Activated CD8-positive, alpha-beta memory T cell treated with anti-CD3 and anti-CD28 coated beads for 4 hours (primary cell): ENCODE measurements around the gene TSHR.
"Not testable (repeated sequence)": the region's sequence is repeated elsewhere in the genome, so short reads cannot be mapped to it uniquely, and the experiment has no call there.

Experiments used
- DNase-seq, 2 donors: peaks; one replicate each; pipeline ENCODE4 v3.0.0-alpha.2; 2020; ENCODE audit warnings: low read depth in 2 of 2

The TSHR gene

DNA sequence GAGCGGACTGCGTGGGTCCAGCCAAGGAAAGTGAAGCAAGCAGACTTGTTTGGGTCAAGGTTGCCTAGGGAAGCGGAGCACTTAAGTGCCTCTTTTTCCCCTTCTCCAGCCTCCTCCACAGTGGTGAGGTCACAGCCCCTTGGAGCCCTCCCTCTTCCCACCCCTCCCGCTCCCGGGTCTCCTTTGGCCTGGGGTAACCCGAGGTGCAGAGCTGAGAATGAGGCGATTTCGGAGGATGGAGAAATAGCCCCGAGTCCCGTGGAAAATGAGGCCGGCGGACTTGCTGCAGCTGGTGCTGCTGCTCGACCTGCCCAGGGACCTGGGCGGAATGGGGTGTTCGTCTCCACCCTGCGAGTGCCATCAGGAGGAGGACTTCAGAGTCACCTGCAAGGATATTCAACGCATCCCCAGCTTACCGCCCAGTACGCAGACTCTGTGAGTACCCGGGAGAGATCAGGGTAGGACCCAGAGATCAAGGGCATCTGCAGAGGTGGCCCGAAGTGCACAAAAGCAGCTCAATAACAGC, at the start of gene TSHR:
TSHR (plus strand) TSS at position 206 of the 526 bp plus-strand sequence; CDS start at position 266, 60 bp downstream.
- DNase-seq = no peak

DNA sequence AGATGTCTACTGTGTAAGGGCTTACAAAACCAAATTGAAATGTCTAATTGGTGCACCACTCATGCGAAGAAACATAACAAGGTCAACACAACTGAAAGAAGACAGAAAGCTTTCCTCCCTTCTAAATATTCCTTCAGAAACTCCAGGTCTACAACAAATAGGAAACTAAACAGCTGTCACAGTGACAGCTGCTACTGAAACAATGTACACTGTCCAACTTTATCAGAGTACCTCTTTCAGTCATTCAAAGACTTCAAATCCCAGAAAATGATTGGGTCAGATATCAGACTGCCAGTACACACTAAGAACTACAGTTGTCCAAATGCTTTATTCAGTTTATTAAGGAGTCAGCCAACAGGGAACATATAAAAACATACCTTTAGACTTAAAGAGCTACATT, 49.1 kb upstream of the TSHR start:
- DNase-seq = no peak

DNA sequence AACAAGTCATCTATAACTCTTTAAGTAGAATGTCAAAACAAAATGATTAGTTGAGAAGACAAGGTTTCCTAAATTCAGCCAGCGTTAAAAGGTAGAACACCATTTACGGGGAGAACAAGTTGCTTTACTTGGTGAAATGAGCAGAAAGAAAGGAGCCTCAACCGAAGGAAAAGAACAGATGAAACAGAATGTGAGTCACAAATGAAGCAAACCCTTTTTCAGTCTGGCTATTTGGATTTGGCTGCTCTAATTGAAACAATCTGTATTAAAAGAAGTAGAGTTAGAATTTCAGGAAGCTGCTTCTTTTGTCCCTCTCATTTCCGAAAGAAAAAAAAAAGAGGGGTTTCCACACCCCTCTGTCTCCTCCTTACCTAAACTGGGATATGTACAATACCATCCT, 48.5 kb upstream of the TSHR start:
- DNase-seq = no peak

DNA sequence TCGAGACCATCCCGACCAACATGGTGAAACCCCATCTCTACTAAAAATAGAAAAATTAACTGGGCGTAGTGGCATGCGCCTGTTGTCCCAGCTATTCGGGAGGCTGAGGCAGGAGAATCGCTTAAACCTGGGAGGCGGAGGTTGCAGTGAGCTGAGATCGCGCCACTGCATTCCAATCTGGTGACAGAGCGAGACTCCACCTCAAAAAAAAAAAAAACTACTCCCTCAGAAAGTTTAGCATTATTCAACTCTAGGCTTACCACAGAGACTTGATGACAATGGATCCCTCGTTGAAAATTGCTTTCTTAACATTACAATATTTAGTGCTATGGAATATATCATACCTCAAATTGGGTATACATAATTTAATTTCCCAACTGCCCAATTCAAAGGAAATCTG, 43.4 kb upstream of the TSHR start:
- not testable (repeated sequence) for DNase-seq

DNA sequence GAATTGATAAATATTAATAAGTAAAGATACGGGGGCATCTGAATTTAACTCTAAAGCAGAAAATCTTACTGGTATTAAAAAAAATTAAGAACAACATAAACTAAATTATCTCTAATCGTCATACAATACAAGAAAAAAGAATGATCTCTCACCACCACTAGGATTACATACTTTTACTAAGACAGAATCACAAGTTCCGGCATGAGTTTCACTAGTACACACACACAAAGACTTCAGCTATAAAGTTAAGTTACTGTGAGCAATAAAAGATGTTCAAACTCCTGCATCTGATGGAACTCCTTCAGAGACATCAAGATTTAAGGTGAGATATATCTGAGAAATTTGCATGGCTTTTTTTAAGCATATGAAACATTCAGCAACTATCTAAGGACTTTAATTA, 35.8 kb upstream of the TSHR start:
- DNase-seq = no peak

DNA sequence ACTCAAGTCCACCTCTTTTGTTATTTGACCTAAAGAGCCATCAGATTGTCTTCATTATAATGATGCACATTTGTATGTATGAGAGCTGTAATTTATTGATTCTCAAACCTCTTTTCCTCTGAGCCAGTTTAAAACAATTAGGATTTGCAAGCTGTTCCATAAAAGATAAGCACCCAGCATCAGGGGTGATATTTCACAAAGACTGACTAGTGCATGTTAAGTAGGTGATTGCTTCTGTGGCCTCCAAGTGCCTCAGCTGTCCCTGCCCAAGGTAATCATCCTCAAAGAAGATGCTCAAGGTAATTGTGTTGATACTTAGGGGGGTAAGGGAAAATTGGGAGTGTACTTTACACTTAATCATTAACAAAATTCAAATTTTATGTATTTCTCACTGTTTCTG, 32.1 kb upstream of the TSHR start:
- DNase-seq = no peak

DNA sequence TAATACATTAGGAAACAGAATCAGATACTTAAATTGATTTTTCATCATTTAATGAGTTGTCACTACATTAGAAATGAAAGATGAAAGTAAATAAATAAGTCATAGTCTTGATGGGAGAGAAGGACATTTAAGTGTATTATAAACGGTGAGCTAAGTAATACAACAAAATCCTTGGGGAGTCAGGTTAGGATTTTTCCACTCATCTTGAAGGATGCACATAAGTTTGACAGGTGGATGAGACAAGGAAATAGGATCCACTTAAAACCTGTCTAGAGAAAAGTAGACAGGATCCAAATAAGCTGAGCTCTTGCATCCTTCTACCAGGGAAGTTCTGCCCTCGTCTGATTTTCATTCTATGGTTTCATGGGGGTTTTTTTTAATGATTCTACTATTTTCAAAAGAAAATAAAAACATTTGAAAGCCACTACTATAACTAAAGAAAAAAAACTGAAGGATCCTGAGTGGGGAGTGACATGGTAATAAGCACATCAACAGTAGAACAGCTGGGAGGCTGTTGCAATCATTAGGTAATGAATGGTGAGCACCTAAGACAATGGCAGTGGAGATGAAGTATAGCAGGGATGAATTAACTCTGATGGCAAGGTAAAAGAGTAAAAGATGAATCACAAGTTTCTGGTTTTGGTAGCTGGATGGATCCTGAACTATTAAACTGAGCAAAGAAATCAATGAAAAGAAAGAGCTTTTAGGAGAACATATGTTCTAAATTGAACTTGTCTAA, 30.9 kb upstream of the TSHR start:
- DNase-seq = no peak

DNA sequence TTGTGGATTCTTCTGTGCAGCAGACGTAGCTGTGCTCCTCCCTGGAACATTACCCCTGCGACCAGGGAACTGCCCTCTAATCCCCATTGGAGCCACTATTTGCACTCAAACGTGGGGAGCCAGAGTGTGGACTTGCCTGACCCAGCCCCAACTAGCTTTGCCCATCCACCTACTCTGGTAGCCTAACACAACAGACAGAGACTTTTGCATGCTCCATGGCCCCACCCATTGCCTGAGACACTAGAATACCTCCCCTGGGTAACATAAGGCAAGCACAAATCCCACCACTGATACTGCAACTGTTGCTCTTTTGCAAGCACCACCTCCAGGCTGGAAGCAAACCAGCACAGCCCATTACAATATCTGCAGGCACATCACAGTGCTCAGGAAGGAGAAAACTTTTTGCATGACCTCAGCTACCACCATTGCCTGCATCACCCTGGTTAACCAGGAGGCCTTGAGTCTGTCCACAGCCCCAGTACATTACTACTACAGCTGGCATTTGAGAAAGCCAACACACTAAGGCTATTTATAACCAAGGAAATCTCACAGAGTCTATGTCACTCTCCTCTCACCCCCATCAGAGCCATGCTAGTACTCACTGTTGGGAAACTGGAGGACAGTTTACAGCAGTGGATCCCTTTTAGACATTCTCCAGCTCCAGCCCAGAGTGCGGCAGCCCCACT, 28.9 kb upstream of the TSHR start:
- DNase-seq = no peak

DNA sequence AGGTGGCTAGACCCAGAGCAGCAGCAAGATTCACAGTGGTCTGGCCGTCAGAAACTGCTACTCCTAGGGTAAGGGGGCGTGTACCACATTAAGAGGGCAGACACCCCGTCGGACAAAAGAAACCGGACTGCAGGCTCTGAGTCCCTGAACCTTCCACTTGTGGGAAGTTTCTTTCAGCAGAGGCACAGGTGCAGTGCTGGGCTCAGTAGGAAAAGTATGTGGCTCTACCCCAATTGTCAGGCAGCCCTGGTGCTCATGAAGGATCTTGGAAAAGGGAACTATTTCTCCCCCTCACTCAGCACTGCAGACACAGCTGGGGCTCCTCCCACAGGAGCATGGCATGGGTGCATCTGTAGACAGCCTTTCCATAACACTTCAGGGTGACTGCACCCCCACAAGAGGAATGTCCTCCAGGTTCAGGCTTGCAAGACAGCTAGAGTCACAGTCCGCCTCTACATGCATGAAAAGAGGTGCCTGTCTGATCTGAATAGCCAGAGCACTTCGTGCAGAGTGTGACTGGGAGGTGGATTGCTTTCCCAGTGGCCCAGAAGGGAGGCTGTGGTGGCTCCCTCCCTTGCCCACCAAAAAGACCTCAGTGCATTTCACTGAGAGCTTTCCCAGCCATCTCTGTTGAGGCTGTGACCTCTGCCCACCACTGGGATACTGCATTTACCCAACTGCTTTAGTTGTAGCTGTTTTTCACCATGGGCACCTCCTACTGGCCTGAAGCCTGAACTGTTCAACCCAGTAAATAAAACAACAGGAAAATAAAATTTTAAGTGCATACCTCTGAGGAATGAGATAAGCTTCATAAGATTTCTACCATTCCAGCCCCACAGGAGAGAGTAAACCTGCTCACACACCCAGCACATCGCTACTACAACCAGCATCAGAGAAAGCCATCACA, 28.1 kb upstream of the TSHR start:
- no peak for DNase-seq

DNA sequence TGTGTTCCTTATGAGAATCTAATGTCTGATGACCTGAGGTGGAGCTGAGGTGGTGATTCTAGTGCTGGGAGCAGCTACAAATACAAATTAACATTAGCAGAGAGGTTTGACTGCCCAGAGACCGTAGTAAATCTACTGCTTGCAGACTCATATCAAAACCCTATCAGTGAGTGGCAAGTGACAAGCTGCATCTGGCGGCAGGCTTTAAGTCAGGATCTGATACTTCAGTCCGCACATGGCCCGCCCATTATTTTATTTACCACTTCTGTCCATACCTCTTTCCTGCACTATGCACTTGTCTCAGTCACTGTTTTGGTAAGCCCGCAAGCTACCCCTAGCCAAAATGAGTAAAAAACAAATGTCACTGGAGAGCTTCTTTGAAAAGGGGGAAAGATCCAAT, 25.3 kb upstream of the TSHR start:
- no peak for DNase-seq

DNA sequence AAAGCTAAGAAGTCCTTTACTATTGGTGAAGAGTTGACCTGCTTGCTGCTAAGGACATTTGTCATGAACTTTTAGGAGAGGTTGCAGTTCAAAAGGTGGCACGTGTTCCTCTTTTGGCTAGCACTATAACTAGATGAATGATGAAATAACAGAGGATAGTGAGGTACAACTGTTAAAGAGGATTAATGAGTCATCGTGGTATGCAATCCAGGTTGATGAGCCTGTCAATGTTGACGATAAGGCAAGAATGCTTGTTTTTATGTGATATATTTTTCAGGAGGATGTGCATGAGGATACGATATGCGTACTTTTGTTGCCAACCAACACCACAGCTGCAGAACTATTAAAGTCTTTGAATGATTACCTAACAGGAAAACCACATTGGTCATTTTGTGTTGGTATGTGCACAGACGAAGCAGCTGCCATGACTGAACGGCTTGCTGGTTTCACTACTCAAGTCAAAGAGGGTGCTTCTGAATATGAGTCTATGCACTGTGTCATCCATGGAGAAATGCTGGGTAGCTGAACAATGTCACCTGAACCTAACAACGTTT, 24.5 kb upstream of the TSHR start:
- no peak for DNase-seq

DNA sequence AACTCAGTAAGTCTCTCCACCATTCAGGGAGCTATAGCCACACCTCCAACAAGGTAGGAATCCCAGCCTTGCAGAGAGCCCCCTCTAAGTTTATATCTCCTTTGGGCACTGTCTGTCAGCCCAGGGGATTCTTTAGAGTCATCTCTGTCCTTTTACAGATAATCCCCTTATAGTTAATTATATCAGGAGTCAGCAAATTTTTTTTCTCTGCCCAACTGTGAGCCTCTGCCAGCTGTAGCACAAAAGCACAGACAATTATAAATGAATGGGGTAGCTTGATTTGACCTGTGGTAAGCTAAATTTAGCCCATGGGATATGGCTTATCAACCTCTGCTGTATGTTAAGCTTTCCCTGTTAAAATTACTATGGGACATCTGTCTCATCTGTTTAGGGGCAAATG, 22.1 kb upstream of the TSHR start:
- DNase-seq = no peak

DNA sequence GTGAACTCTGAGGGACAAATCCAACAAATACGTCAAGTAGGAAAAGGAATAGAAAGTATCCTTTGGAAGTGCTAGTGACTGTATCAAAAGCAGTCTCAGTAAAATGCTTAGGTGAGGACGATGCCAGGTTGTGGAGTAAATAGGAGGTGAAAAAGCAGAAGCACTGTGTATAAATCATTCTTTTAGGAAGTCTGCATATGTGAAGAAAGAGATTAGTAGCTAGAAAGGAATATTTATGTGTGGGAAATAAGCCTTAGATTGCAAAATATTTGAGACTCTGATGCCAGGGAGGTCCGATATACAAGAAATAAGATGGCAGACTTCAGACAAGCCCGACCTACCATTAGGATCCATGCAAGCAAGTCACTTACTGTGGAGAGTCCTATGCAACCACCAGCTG, 21.7 kb upstream of the TSHR start:
- DNase-seq = no peak

DNA sequence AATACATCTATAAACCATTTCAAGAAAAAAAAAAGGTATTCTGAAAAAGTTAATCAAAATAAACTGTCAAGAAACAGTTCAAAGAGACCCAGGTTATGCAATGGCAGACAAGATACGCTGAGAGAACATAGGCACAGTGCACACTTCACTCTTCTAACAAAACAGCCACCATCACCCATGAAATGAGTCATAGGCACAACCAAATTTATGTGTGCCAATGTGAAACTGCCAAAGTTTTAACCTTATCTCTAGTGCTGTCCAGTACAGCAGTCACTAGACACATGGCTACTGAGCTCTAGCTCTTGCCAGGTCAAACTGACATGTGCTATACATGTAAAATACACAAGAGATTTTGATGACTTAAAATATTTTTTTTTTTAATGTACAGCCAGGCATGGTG, 15.3 kb upstream of the TSHR start:
- no peak for DNase-seq

DNA sequence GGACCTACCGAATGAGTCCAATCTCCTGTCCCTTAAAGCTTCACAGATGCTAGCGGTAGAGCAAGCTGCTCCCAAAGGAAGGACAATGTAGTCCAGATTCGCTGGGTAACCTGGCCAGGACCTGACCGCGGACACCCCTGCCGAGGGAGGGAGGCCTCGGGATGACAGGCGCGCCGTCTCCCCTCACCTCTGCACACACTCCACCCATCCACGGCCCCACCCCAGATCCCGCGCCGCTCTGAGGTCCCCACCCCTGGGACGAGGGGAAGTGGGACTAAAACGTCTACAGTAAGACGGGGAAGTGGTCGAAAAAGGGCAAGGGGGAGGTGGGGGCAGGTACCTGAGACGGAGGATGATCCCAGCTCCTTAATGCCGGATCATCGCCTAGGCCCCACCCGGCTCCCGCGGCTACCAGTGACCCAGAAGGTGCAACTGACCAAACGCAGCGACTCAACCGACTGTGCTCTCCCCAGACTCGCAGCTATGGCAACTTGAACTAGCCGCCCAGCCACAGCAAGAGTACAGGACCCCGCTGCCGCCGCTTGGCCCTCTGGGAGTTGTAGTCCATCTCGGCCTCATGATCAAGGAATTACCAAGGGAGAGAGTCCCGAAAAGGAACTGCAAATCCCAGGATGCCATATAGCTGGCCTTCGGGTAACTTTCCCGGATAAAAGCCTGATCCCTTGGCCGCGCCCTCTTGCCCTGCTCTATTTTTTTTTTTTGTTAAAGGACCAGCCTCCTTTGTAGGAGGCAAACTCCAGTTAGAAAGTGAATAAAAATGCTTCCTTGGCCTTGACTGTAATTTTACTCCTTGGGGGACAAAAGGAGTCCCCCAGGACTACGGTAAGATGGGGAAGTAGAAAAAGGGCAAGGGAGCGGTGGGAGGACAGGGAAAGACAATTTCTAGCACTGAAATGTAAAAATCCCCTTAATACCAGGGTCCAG, 13.9 kb upstream of the TSHR start, which contains the start of gene CEP128:
CEP128 (minus strand) TSS at position 498 of the 945 bp plus-strand sequence.
- peak; percentile 62 to 75 for DNase-seq

DNA sequence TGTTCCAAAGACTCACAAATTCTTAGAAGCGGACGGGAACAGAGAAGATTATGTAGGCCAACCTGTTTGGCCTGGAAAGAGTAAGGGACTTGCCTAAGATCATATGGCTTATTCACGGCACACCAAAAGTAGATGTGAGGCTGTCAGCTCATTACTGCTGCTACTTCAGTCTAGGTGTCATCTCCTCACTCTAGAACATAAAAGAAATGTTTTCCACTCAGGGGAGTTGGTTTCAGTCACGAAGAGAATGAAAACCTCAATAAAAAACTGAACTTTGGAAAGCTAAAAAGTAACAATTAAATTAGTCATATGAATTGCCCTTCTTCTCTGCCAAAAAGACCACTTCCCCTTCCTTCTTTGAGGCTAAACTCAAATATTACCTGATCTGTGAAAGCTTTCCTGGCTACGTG, 13.2 kb upstream of the TSHR start:
- no peak for DNase-seq

DNA sequence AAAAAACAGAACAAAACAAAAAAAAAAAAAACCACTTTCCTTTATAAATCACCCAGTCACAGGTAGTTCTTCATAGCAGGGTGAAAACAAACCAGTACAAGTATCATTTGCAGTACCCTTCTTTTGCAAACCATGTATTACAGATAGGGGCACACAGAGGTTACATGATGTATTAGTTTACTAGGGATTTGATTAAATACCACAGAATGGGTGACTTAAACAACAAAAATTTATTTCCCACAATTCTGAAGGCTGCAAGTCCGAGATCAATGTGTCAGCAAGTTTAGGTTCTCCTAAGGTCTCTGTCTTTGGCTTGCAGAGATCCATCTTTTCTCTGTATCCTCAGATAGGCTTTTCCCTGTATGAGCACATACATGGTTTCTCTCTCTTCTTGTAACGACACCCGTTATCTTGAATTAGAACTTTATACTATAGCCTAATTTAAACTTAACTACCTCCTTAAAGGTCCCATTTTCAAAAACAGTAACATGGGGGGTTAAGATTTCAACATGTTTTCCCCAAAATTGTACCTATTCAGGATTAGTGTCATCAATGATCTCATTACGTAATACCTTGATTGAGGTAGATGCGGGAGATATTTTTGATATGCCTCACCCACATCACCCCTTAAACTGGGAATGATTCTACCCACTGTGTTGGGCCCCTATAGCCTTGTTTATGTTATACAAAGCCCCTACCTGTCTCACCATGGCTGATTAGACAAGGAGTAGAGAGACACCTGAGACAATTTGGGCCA, 10.4 kb upstream of the TSHR start:
- DNase-seq = no peak

DNA sequence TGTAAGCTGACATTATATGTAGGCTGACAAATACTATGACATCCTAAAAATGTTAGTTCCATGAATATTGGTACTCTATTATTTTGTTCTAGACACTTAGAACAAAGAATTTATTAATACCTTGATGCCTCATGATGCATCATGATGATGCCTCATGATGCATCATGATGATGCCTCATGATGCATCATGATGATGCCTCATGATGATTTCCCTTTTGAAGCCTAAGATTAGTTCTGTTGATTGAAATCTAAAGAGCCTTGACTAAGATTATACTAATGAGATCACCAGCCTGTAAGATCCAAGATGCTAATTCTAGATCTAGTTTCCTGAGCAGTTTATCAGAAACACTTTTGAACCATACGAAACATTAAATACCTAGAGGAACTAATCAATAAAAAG, 9.2 kb upstream of the TSHR start:
- no peak for DNase-seq

DNA sequence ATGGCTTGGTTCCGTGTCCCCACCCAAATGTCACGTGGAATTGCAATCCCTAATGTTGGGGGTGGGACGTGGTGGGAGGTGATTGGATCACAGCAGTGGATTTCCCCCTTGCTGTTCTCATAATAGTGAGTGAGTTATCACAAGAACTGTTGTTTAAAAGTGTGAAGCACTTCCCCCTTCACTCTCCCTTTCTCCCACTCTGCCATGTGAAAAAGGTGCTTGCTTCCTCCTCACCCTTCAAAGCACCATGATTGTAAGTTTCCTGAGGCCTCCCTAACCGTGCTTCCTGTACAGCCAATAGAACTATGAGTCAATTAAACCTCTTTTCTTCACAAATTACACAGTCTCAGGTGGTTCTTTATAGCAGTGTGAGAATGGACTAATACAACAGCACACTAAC, 8.6 kb upstream of the TSHR start:
- DNase-seq = no peak

DNA sequence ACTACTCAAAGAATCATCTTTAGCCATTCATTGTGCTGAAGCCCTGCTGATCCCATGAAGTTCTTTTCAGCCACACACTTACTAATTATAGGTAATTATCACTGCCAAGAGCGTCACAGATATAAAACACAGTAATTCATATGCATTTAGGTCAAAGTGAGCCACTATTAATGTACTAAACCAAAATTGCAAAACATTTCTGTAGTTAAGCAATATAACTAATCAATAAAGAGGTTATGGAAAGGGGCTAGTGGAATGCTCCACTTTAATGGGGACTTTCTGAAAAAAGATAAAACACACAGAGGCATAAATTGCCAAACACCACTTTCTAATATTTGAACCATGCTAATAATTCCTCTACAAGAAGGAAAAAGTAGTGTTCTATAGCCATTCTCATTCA, 7.1 kb upstream of the TSHR start:
- no peak for DNase-seq
